Sigmoid colon (tissue), 7 donors: ENCODE data around the gene WDHD1. TPM values are rescaled to one million over a fixed set of nuclear protein-coding genes. Genes with fewer than 3 reads are reported as not detected.
A peak's percentile ranks its signal among the peaks of the same experiment; 100 is the strongest.

Experiments used
- DNase-seq: peaks from one replicate; pipeline ENCODE4 v3.0.0-alpha.2; 2019
- H3K27ac ChIP-seq, 4 donors: fragments of 200-600 bp; sonication (generic); one replicate each; pipeline ENCODE4 v1.5.1; 2016 to 2019; ENCODE audit warnings: mild to moderate bottlenecking in 1 of 4
- H3K27me3 ChIP-seq, 3 donors: fragments of 200-600 bp; sonication (generic); one replicate each; pipeline ENCODE4 v1.5.1; 2019; ENCODE audit warnings: mild to moderate bottlenecking in 1 of 3
- H3K36me3 ChIP-seq, 4 donors: fragments of 200-600 bp; sonication (generic); one replicate each; pipeline ENCODE4 v1.5.1; 2016 to 2019
- H3K4me1 ChIP-seq, 4 donors: fragments of 200-600 bp; sonication (generic); one replicate each; pipeline ENCODE4 v1.5.1; 2017 to 2019
- H3K4me3 ChIP-seq, 4 donors: fragments of 200-600 bp; sonication (generic); one replicate each; pipeline ENCODE4 v1.5.1; 2017 to 2019; ENCODE audit warnings: mild to moderate bottlenecking in 2 of 4, moderate library complexity in 1 of 4
- H3K9me3 ChIP-seq, 4 donors: fragments of 200-600 bp in 3 of 4; sonication (generic) in 3 of 4; one replicate each; pipeline versions ENCODE4 v1.5.1 to v1.6.1; 2013 to 2019
- EP300 ChIP-seq, 4 donors: sonication (generic); formaldehyde crosslinking; IDR thresholded peaks; one replicate each; pipeline ENCODE4 v1.6.1; 2017; ENCODE audit warnings: antibody characterized with exemption in 4 of 4
- POLR2A ChIP-seq, 2 donors: fragments of 450-650 bp; IDR thresholded peaks; one replicate each; pipeline ENCODE4 v1.6.1; 2016; ENCODE audit warnings: antibody characterized with exemption in 2 of 2, mild to moderate bottlenecking in 2 of 2, moderate library complexity in 2 of 2
- POLR2AphosphoS5 ChIP-seq, 4 donors: sonication (generic); formaldehyde crosslinking; IDR thresholded peaks; one replicate each; pipeline ENCODE4 v1.6.1; 2017; ENCODE audit warnings: antibody characterized with exemption in 4 of 4
- WGBS, 2 donors: extraction: QIAGEN DNeasy Blood & Tissue Kit; methylation state at CpG; one replicate each; pipeline ENCODE4 v1.1.7; 2013; 5-methylcytosine and 5-hydroxymethylcytosine counted together
- intact Hi-C: fragments of 100-400 bp; cut with DNase I; formaldehyde crosslinking; loops from one replicate; pipeline ENCODE4 v1.15.1; 2023
- polyA plus RNA-seq, 3 donors: library from polyadenylated mRNA; stranded (reverse); fragments of 200-250 nt; gene quantifications; one replicate each; pipeline ENCODE4 v1.2.3, GENCODE V29; 2013
- total RNA-seq, 4 donors: library from RNA; depleted of rRNA; stranded (reverse); fragments of >200 nt; gene quantifications; one replicate each; pipeline ENCODE4 v1.1.0, GENCODE V29; 2016
- TF ChIP-seq, protein P1 (sequence below), 4 experiments: fragments of 450-650 bp in 3 of 4; fragments of 200-600 bp in 1 of 4; IDR thresholded peaks; one replicate each; pipeline ENCODE4 v1.5.1; 2016 to 2019; ENCODE audit warnings: antibody characterized with exemption in 4 of 4, mild to moderate bottlenecking in 3 of 4, moderate library complexity in 2 of 4
- donor health status: healthy with polysubstance abuse.
- donor health status: Bipolar disorder and iron deficiency.
- donor health status: healthy.

Gene WDHD1
- total and polyA plus RNA-seq, 7 donors = 0.60 to 4.0 (median 1.1) TPM

GRCh38 chr14:54908190-54908589 lies 118.7 kb downstream of the WDHD1 start:
- no peaks in the 10 kb centered on the region for H3K27me3 ChIP-seq
- no peaks in the 10 kb centered on the region for H3K9me3 ChIP-seq
- no peak overlapping the region for H3K27ac ChIP-seq
- no peak for DNase-seq
- TF ChIP-seq POLR2A (IDR thresholded peaks at IDR 0.05) (no peak), POLR2AphosphoS5 (IDR thresholded peaks at IDR 0.05) (no peak)
- no peak overlapping the region for H3K4me3 ChIP-seq
- WGBS, 2 donors = 75 to 81% methylated on average over 4 of the region's 4 CpGs
- intact Hi-C loops = no loop called here
- no peaks in the 10 kb centered on the region for H3K36me3 ChIP-seq
- H3K4me1 ChIP-seq = peaks cover 0 to 2% (median under 1%) of the 10 kb centered on the region in 4 donors

DNA sequence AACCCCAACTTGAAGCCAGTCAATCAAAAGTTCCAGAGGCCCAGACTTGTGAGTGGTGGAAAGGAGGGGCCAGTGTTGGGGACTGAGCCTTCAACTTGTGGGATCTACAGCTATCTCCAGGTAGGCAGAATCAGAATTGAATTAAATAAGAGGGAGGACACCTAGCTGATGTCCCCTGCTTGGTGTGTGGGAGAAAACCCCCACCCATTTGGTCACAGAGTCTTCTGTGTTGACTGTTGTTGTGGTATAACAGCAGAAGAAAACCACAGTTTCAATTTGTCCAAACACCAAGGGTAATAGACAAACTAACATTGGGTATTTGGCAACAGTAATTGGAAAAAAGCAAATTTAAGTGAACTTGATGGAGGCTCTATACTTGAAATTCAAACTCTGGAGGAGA lies 120.8 kb downstream of the WDHD1 start:
- H3K4me3 ChIP-seq = no peak overlapping the region
- no peaks in the 10 kb centered on the region for H3K36me3 ChIP-seq
- peaks cover 0 to 21% (median 12%) of the 10 kb centered on the region in 4 donors for H3K4me1 ChIP-seq
- peaks cover 0 to 12% (median 0%) of the 10 kb centered on the region in 3 donors for H3K27me3 ChIP-seq
- no peaks in the 10 kb centered on the region for H3K9me3 ChIP-seq
- no peak overlapping the region for H3K27ac ChIP-seq
- DNase-seq = no peak
- no peak for TF ChIP-seq POLR2A (IDR thresholded peaks at IDR 0.05)
- TF ChIP-seq EP300 (IDR thresholded peaks at IDR 0.05) = no peak
- TF ChIP-seq, protein P1, sequence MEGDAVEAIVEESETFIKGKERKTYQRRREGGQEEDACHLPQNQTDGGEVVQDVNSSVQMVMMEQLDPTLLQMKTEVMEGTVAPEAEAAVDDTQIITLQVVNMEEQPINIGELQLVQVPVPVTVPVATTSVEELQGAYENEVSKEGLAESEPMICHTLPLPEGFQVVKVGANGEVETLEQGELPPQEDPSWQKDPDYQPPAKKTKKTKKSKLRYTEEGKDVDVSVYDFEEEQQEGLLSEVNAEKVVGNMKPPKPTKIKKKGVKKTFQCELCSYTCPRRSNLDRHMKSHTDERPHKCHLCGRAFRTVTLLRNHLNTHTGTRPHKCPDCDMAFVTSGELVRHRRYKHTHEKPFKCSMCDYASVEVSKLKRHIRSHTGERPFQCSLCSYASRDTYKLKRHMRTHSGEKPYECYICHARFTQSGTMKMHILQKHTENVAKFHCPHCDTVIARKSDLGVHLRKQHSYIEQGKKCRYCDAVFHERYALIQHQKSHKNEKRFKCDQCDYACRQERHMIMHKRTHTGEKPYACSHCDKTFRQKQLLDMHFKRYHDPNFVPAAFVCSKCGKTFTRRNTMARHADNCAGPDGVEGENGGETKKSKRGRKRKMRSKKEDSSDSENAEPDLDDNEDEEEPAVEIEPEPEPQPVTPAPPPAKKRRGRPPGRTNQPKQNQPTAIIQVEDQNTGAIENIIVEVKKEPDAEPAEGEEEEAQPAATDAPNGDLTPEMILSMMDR (IDR thresholded peaks at IDR 0.05) = no peak
- no peak for TF ChIP-seq POLR2AphosphoS5 (IDR thresholded peaks at IDR 0.05)
- intact Hi-C loops = no loop called here

GRCh38 chr14:54902521-54903420 lies 124.1 kb downstream of the WDHD1 start, which contains the start of gene GCH1:
Gene GCH1 (minus strand): TSS chr14:54902826. CDS start chr14:54902663, 163 bp downstream.
- H3K4me1 ChIP-seq = peaks cover 0 to 22% (median 13%) of the 10 kb centered on the region in 4 donors
- H3K9me3 ChIP-seq = no peaks in the 10 kb centered on the region
- peak within 1 kb of the TSS; percentile 72 to 80 (median 74) for H3K27ac ChIP-seq
- no peaks in the 10 kb centered on the region for H3K36me3 ChIP-seq
- H3K27me3 ChIP-seq = peaks cover 0 to 15% (median 0%) of the 10 kb centered on the region in 3 donors
- TF ChIP-seq, protein P1 (IDR thresholded peaks at IDR 0.05) = peak in 2 of 4 experiments; percentile 12 to 22
- TF ChIP-seq EP300 (IDR thresholded peaks at IDR 0.05) (no peak), POLR2A (IDR thresholded peaks at IDR 0.05) (peak; percentile 9 to 60), POLR2AphosphoS5 (IDR thresholded peaks at IDR 0.05) (peak; percentile 42 to 86 (median 54))
- H3K4me3 ChIP-seq = peak within 1 kb of the TSS; percentile 52 to 89 (median 74)
- intact Hi-C loops = no loop called here
- DNase-seq = peak; percentile 71
- WGBS, 2 donors = 1% methylated on average over 83 of the region's 83 CpGs

- 0 to 1% methylated on average over 37 of the region's 37 CpGs for WGBS, 2 donors
- DNase-seq = peak; percentile 87
- H3K9me3 ChIP-seq = no peaks in the 10 kb centered on the region
- peak overlapping the region; percentile 72 to 80 (median 74) for H3K27ac ChIP-seq
- peaks cover 0 to 22% (median 13%) of the 10 kb centered on the region in 4 donors for H3K4me1 ChIP-seq
- peak overlapping the region; percentile 52 to 89 (median 74) for H3K4me3 ChIP-seq
- H3K27me3 ChIP-seq = peaks cover 0 to 15% (median 0%) of the 10 kb centered on the region in 3 donors
- no peaks in the 10 kb centered on the region for H3K36me3 ChIP-seq
- TF ChIP-seq EP300 (IDR thresholded peaks at IDR 0.05) = no peak
- TF ChIP-seq POLR2A (IDR thresholded peaks at IDR 0.05) = no peak
- TF ChIP-seq, protein P1 (IDR thresholded peaks at IDR 0.05) = peak in 1 of 4 experiments; percentile 3
- peak in 2 of 4 donors; percentile 30 to 63 for TF ChIP-seq POLR2AphosphoS5 (IDR thresholded peaks at IDR 0.05)
- intact Hi-C loops = no loop called here
These were observed 124.8 kb downstream of the WDHD1 start for GRCh38 chr14:54902143-54902520.
